ENCODE measurements around the gene CCDC149. TPM values are rescaled to one million over a fixed set of nuclear protein-coding genes. Genes with fewer than 3 reads are reported as not detected.

Gene CCDC149
- total and polyA plus RNA-seq, 7 donors, result 2.1 to 10.8 (median 7.8) TPM

DNA sequence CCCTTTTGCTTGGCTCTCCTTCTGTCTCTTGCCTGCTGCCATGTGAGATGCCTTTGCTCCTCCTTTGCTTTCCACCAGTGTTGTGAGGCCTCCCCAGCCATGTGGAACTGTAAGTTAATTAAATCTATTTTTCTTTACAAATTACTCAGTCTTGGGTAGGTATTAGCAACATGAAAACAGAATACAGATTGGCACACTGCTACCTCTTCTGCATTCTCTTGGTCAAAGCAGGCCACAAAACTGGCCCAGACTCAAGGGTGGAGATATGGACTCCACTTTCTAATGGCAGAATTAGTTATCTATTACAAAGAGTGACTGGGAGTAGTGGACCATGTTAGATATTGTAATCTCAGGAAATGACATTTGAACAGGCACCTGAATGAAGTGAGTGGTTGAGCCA is 21.5 kb upstream of the CCDC149 start:
- Histone ChIP-seq H3K4me3 (no peak overlapping the region), H3K4me1 (no peaks in the 10 kb centered on the region), H3K36me3 (ENCODE audit: insufficient read depth in 1 of 2, low read depth in 1 of 2) (no peaks in the 10 kb centered on the region), H3K27ac (no peak overlapping the region), H3K27me3 (ENCODE audit: insufficient read depth in 3 of 3, low read length in 2 of 3) (no peaks in the 10 kb centered on the region), H3K9me3 (peaks cover 9% of the 10 kb centered on the region)
- TF ChIP-seq, protein P1, sequence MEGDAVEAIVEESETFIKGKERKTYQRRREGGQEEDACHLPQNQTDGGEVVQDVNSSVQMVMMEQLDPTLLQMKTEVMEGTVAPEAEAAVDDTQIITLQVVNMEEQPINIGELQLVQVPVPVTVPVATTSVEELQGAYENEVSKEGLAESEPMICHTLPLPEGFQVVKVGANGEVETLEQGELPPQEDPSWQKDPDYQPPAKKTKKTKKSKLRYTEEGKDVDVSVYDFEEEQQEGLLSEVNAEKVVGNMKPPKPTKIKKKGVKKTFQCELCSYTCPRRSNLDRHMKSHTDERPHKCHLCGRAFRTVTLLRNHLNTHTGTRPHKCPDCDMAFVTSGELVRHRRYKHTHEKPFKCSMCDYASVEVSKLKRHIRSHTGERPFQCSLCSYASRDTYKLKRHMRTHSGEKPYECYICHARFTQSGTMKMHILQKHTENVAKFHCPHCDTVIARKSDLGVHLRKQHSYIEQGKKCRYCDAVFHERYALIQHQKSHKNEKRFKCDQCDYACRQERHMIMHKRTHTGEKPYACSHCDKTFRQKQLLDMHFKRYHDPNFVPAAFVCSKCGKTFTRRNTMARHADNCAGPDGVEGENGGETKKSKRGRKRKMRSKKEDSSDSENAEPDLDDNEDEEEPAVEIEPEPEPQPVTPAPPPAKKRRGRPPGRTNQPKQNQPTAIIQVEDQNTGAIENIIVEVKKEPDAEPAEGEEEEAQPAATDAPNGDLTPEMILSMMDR (IDR thresholded peaks at IDR 0.05), result no peak
- DNase-seq (no peak), ATAC-seq (no peak)
- intact Hi-C loops (cut with DNase I), result no loop called here

DNA sequence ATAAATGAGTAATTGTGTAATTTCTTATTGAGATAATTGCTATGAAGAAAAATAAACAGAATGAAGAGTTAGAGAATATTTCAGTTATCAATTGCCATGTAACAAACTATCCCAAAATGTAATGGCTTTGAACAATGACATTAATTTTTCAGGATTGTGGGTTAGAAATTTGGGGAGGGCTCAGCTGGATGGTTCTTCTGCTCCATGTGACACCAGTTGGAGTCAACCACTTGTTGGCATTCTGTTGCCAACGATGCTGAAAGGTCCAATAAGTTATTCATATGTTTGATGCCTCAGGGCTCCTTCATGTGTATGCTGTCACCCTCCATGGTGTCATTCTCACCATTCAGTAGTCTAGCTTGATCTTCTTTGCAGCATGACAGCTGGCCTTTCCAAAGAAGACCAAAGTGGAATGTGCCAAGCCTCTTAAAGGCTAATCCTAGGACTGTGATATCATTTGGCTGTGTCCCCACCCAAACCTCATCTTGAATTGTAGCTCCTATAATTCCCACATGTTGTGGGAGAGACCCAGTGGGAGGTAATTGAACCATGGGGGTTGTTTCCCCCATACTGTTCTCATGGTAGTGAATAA is 20.9 kb upstream of the CCDC149 start:
- ATAC-seq, result no peak

DNA sequence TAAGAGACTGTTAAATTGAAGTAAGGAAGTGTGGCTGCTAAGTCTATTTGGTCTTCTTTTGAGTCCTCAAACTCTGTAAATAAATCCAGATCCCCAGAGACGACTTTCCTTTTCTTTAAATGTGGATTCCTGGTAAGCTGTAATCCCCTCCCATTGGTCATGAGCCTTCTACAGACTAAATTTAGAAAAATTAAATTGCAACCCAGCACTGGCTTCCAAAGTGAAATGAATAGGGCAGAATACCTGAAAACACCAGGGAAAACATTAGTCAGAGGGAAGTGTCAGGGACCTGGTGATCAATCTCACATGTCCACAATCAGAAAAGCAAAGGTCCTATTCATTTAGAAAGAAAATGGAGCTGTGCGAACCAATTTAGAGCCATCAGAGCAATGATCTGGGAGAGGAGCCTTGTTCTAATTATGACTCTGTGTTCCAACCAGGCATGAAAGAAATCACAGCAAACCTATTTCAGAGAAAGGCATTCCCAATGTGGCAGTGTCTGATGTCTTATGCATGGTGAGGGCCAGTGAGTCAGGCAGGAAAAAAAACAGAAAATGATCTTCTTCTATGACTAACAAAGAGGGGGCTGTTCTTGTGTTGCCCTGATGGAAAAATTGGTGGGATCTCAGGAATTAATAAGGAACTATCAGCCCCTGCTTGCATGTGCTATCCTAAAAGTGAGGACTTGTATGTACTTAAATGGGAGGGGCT is 19.8 kb upstream of the CCDC149 start:
- DNase-seq (no peak), ATAC-seq (no peak)
- Histone ChIP-seq H3K27me3 (ENCODE audit: insufficient read depth in 3 of 3, low read length in 2 of 3) (peaks cover 0 to under 1% (median 0%) of the 10 kb centered on the region in 3 donors), H3K36me3 (ENCODE audit: insufficient read depth in 1 of 2, low read depth in 1 of 2) (no peaks in the 10 kb centered on the region), H3K9me3 (peaks cover 9% of the 10 kb centered on the region), H3K4me3 (no peak overlapping the region), H3K27ac (no peak overlapping the region), H3K4me1 (no peaks in the 10 kb centered on the region)
- TF ChIP-seq, protein P1 (IDR thresholded peaks at IDR 0.05), result no peak
- 49 to 56% (median 51%) methylated on average over 2 of the region's 2 CpGs for WGBS, 3 donors
- intact Hi-C loops (cut with DNase I), result no loop called here

More for the DNA sequence above, 20.9 kb upstream of the CCDC149 start:
- intact Hi-C loops (cut with DNase I), result no loop called here
- DNase-seq, result no peak
- H3K27ac ChIP-seq, result no peak overlapping the region
- H3K9me3 ChIP-seq, result peaks cover 9% of the 10 kb centered on the region
- no peaks in the 10 kb centered on the region for H3K36me3 ChIP-seq (ENCODE audit: insufficient read depth in 1 of 2, low read depth in 1 of 2)
- WGBS, 3 donors, result 55 to 57% (median 56%) methylated on average over 1 of the region's 1 CpG
- H3K27me3 ChIP-seq (ENCODE audit: insufficient read depth in 3 of 3, low read length in 2 of 3), result no peaks in the 10 kb centered on the region
- H3K4me1 ChIP-seq, result no peaks in the 10 kb centered on the region
- H3K4me3 ChIP-seq, result no peak overlapping the region
- TF ChIP-seq, protein P1 (IDR thresholded peaks at IDR 0.05), result no peak

DNA sequence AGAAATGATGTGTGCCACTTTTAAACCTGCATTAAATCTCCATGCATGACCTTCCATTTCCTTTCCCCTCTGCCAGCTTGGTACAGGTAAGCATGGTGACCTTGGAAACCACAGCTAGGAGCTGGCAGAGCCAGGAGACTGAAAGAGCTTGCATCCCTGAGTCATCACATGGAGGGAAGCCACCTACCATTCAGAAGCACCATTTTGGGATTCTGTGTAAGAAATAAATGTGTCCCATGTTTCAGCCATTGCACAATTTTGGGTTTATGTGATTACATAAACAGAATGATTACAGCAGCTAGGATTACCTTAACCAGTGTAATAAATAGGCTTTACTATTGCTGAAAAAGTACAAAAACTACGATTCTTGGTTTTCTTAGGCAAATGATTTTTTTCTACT is 17.3 kb upstream of the CCDC149 start:
- peaks cover 9% of the 10 kb centered on the region for H3K9me3 ChIP-seq
- peaks cover 0 to 2% (median 0%) of the 10 kb centered on the region in 3 donors for H3K27me3 ChIP-seq (ENCODE audit: insufficient read depth in 3 of 3, low read length in 2 of 3)
- intact Hi-C loops (cut with DNase I), result no loop called here
- ATAC-seq, result no peak
- no peak overlapping the region for H3K4me3 ChIP-seq
- H3K27ac ChIP-seq, result no peak overlapping the region
- TF ChIP-seq, protein P1 (IDR thresholded peaks at IDR 0.05), result no peak
- DNase-seq, result no peak
- WGBS, 3 donors, result 86 to 95% (median 92%) methylated on average over 1 of the region's 1 CpG
- H3K36me3 ChIP-seq (ENCODE audit: insufficient read depth in 1 of 2, low read depth in 1 of 2), result no peaks in the 10 kb centered on the region
- no peaks in the 10 kb centered on the region for H3K4me1 ChIP-seq

Measured in psoas muscle (tissue), 8 donors.